Central memory CD4-positive, alpha-beta T cell (primary cell): ENCODE results near the gene RANBP3.
A peak's percentile ranks its signal among the peaks of the same experiment; 100 is the strongest.

Experiments
- DNase-seq: peaks from one replicate; pipeline ENCODE4 v3.0.0; 2022

The RANBP3 gene

DNA sequence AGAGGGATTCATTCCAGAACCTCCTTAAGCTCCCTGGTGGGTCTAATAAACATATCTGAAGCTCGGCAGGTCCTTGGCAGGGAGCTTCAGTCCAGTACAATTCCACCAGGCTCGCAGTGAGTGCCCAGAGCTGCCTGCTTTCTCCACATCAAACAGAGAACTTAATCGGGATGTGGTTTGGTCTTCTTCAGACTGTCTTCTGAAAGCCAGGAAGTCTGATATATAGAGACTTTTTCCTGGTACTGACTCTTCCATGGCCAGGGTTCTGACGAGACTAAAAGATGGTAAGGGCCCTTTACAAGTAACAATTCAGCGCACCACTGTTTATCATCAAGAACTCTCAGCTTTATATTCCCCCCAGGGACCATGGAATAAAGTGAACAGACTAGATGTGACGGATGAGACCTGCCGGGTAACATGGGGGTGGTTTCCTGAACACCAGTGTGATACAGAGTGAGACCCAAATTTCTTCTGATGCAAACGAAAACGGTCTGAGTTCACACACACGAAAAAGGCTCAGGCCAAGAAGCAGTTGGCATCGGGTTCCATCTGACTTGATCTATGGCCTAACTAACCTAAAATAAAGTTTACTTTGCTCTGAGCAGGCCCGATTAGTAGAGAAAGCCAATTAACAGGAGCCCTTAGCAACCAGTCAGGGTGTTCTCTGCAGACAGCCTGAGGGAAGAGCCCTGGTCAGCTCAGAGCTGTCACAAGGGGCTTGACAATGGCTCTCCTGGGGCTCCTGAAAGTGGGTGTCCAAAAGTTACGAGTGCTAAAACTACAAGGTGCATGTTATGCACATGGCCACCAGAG, 29.0 kb downstream of the RANBP3 start:
- DNase-seq, result peak; percentile 27

DNA sequence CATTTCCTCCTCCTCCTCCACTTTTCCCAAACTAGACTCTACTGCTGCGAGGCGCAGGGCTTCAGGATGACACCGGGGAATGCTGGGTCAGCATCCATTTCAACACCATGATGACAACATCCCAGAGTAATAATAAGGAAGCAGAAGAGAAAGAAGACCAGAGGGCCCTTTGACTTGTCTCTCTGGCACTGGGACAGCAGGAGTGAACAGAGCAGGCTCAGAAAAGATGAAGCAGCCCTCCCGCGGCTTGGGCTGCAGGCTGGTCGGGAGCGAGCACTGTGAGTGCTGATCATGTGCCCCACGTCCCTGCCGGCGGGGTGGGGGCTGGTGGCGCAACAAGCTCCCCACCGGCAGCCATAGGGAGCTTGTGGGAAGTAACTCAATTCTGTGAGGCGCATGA, 30.5 kb downstream of the RANBP3 start:
- DNase-seq, result no peak

GRCh38 chr19:5943623-5944022, 34.3 kb downstream of the RANBP3 start:
- no peak for DNase-seq

GRCh38 chr19:5943045-5943444, 34.9 kb downstream of the RANBP3 start:
- DNase-seq, result no peak

- DNase-seq, result no peak
Measured at GRCh38 chr19:5941673-5942072, 36.3 kb downstream of the RANBP3 start.

DNA sequence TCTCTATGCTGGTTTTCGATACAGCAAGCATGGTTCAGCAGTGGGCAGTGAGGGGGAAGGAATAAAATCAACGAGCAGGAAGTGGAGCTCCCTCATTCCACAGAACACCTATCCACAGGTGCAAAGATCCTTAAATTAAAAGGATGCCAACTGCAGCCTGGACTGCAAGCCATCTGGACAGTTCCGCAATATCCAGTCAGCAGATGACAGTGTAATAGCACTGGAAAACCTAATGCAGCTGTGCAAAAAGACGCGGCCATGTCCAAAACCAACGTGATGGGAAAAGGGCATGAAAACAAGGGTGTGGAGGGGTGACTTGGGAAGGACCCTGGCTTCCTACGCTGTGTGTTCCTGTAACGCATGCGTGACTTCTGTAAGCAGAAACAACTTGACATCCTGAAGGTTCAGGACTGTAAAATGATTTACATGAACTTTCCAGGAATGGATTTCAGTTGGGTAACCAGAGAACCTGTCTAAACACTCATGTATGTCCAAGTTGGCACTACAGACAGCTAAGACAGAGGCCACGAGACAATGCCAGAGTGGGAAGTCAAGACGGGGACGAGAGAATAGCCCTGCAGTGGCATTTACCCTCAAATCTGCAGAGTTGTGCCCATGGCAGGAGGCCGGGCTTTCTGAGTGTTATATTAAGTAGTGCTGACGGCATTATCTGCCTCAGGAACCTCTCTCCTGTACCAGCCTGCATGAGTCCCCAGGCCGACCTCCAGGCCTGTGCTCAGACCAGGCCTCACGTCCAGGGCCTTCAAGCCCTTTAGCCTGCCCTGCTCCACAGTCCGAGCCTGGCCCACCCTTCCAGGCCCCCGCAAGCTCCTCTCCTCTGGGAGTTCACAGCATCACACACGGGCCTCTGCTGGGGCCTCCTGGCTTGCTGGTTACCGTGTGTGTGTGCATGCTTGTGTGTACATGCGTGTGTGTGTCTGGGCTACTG, 37.4 kb downstream of the RANBP3 start:
- no peak for DNase-seq

DNA sequence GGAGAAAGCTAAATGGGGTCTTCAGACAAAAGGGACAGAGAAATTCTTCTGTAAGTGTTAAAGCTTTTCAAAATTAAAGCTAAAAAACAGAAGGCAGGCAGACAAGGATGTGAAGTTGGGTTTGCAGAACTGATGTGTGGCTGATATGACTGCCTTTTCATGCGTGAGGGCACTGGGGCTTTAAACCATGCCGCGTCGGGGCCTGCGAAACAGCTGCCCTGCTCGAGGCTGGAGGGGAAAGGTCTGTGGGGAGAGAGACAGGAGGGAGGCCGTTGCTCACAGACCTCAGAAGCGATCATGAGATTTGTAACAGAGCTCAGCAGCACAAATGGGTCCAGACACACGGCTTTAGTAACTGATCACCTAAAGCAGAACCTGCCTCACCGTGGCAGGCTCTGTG, 40.4 kb downstream of the RANBP3 start:
- no peak for DNase-seq

- no peak for DNase-seq
Measured at GRCh38 chr19:5936292-5936592, 41.7 kb downstream of the RANBP3 start.

- no peak for DNase-seq
Measured at GRCh38 chr19:5935473-5936291, 42.3 kb downstream of the RANBP3 start.

DNA sequence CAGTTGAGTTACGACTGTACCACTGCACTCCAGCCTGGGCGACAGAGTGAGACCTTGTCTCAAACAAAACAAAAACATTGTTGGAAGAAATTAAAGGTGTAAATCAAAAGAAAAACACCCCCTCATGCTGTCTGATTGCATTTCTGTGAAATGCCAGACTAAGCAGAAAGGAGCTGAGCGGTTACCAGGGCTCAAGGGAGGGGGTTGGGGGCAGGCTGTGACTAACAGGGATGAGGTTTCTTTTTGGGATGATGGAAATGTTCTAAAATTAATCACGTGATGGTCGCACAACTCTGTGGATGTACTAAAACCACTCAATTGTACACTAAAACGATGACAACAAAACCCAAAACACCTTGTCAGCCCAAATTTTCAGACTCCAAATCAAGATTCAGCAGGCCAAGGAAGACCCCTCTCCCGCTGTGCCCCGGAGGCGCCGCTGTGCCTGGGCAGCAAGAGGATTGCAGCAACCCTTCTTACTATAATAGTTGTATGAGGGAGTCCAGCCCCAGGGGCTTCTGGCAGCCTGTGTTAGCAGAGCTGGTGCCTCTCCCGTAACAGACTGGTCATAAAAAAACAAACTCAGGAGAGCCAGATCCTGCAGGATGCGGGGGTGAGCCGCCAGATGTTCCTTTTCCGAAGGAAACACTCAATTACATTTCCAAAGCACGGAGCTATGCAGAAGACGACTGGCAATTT, 43.0 kb downstream of the RANBP3 start:
- DNase-seq, result no peak

DNA sequence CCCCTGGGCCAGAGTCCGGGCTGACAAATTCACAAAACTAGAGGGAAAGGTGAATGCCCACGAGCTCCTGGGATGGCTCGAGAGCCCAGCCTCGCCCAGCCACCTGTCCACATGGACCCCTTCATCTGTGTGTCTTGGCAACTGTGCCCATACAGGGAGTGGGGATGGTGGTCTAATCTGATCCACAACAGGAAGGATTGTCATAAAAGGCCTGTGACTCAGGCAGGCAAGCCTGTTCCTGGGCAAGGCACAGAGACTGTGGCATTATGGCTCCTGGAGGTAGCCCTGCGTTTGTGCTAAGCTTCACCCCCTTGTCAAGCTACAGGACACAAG, 43.9 kb downstream of the RANBP3 start:
- DNase-seq, result no peak

DNA sequence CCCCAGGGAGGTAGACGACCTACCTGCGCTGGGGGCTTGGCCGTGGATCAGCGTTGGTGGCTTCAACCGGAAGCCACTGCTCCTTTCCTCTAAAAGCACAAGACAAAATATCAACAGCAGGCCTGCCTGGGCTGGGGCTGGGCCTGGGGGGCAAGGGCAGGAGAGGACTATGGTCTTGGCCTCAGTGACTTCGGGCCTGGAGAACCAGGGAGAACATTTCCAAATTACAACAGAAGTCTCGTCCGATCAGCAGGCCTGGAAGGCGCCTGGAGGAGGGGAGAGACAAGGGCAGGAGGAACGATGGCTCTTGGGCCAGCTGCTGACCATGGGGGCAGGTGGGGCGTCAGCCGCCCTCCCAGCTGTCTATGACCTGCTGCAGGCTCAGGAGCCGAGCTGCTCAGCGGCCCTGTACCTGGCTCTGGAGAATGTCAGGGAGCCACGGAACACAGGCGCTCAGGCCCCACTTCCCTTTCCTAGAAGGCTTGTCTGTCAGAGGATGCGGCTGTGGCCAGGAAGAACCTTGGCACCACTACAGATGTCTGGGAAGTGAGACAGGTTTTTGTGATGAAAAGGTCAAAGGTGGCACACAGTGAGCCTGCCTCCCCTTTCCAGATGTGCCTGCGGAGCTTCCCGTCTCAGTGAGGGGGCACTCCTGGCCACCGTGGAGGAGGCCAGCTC, 44.4 kb downstream of the RANBP3 start:
- DNase-seq, result no peak

GRCh38 chr19:5932609-5933262, 45.2 kb downstream of the RANBP3 start:
- no peak for DNase-seq

GRCh38 chr19:5932146-5932545, 45.8 kb downstream of the RANBP3 start:
- DNase-seq, result no peak

DNA sequence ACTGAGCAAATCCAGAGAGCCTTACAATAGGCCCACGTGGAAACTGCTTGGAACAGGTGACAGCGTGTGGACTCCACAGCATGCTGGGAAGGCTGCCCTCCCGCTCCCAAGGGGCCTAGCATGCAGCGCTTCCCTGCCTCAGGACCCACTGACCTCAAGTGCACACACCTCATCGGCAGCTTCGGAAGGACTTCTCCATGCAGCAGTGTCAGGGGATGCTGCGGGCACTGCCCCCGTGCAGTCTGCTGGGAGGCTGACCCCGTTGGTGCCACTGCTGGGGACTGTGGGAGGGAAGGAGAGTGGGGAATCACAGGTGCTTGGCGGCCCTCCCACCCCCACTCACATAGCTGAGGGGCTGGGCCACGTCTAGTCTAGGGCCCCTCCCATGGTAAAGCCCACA, 46.7 kb downstream of the RANBP3 start:
- no peak for DNase-seq

DNA sequence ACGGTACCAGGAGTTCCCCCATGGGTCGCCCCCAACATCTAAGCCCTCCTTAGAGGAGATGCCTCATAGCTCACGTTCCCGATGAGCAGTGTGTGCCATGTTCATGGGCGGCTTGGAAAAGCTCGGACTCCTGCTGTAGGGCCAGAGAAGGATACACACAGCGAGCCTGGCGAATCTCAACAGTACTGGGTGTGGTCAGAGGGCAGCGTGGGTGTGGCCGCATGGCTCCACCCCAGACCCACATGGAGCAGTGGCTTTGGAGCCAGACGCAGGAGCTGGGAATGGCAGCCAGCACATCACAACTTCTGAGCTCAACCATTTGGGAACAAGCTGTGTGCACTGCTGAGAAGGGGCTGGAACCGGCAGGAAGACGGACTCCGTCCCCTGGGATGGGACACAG, 48.3 kb downstream of the RANBP3 start:
- DNase-seq, result no peak

- no peak for DNase-seq
Measured at GRCh38 chr19:5929179-5929578, 48.8 kb downstream of the RANBP3 start.

DNA sequence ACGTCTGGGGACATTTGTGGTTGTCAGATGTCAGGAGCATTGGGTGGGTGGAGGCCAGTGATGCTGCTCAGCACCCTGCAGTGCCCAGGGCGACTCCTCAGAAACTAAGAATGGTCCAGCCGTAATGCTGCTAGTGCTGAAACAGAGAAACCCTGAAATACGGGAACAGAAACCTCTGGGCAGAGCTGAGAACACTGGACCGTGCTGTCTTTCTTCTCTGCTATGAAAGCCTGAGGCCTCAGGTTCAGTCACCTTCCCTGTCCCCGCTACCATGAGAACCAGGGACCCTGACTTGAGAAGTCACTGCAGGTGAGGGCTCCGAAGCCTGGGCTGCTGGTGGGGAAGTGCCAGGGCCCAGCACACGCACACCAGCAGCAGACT, 50.5 kb downstream of the RANBP3 start:
- DNase-seq, result no peak

DNA sequence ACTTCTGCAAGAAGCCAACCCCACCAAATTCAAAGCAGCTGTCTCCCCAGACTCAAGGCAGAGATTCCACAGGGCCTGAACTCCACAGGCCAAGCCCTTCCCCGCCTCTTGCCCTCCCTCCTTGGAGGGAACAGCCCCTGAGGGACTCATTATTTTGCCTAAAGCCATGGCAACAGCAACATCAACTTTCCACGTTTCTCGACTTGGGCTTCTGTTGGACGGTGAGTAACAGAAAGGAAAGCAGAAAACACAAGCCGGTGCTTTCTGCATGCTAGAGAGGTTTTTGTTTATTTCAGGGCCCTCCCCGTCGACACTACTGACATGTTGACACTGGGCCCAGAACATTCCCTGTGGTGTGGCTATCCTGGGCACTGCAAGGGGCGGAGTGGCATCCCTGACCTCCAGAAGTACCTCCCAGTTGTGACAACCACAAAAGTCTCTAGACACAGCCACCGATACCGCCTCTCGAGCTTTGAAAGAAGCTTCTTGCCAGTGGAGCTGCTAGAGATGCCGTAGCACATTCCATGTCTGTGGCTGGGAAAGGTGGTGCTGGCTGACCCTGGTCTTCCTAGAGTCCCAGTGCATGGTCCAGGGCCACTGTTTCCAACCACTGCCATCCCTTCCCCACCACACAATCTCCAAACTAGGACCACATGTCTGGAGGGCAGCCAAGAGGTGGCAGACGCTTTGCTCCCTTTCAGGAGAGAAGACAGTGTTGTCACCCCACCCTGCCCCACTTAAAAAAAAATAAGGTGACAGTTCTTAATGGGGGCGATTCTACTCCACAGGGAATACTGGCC, 51.1 kb downstream of the RANBP3 start:
- no peak for DNase-seq

- no peak for DNase-seq
Measured at GRCh38 chr19:5925830-5926427, 52.0 kb downstream of the RANBP3 start.
